Kidney epithelial cell (primary cell): ENCODE data around the gene NFAM1. TPM values are rescaled to one million over a fixed set of nuclear protein-coding genes. Genes with fewer than 3 reads are reported as not detected.
A peak's percentile ranks its signal among the peaks of the same experiment; 100 is the strongest.

Source experiments
- DNase-seq: peaks from one replicate; pipeline ENCODE4 v3.0.0-alpha.2; 2010; ENCODE audit warnings: low read depth
- H3K27me3 ChIP-seq: 2 replicates; pipeline ENCODE4 v1.6.0; 2011; ENCODE audit warnings: low read length; ENCODE audit not compliant: control insufficient read depth, insufficient read depth
- H3K36me3 ChIP-seq: 2 replicates; pipeline ENCODE4 v1.5.1; 2011; ENCODE audit warnings: low read length; ENCODE audit not compliant: control insufficient read depth, insufficient read depth
- H3K4me3 ChIP-seq: 2 replicates; pipeline ENCODE4 v1.5.1; 2011; ENCODE audit warnings: low read depth, mild to moderate bottlenecking, control low read depth, low read length
- CTCF ChIP-seq: IDR thresholded peaks from 2 replicates; pipeline ENCODE4 v1.5.1; 2011; ENCODE audit warnings: mild to moderate bottlenecking, moderate library complexity, low read length, control low read depth, inconsistent platforms; ENCODE audit not compliant: insufficient read depth, poor library complexity, severe bottlenecking
- total RNA-seq: library from RNA; depleted of rRNA; stranded (reverse); fragments of >200 nt; gene quantifications from 2 replicates; pipeline ENCODE4 v1.2.3, GENCODE V29; 2015

Gene NFAM1
- total RNA-seq, 1 donor from 2014 or later = under 0.01 TPM

- Histone ChIP-seq H3K36me3 (no peaks in the 10 kb centered on the region), H3K4me3 (no peak overlapping the region), H3K27me3 (peaks cover 29% of the 10 kb centered on the region)
- TF ChIP-seq CTCF = no peak
- no peak for DNase-seq
Measured at GRCh38 chr22:42371501-42371900, 60.7 kb downstream of the NFAM1 start.

GRCh38 chr22:42371099-42371498, 61.1 kb downstream of the NFAM1 start:
- no peak overlapping the region for H3K4me3 ChIP-seq
- peaks cover 32% of the 10 kb centered on the region for H3K27me3 ChIP-seq
- H3K36me3 ChIP-seq = no peaks in the 10 kb centered on the region
- no peak for TF ChIP-seq CTCF
- DNase-seq = no peak

GRCh38 chr22:42369250-42370041, 62.8 kb downstream of the NFAM1 start:
- peak; percentile 58 for DNase-seq
- peak overlapping the region; percentile 47 for H3K4me3 ChIP-seq
- H3K27me3 ChIP-seq = peaks cover 45% of the 10 kb centered on the region
- H3K36me3 ChIP-seq = no peaks in the 10 kb centered on the region
- TF ChIP-seq CTCF = no peak

GRCh38 chr22:42368379-42369249, 63.6 kb downstream of the NFAM1 start:
- H3K27me3 ChIP-seq = peaks cover 45% of the 10 kb centered on the region
- DNase-seq = no peak

GRCh38 chr22:42367980-42368378, 64.2 kb downstream of the NFAM1 start:
- Histone ChIP-seq H3K36me3 (no peaks in the 10 kb centered on the region), H3K27me3 (peaks cover 45% of the 10 kb centered on the region), H3K4me3 (no peak overlapping the region)
- TF ChIP-seq CTCF = no peak
- no peak for DNase-seq

More at GRCh38 chr22:42368379-42369249, 63.6 kb downstream of the NFAM1 start:
- no peak for TF ChIP-seq CTCF
- Histone ChIP-seq H3K36me3 (no peaks in the 10 kb centered on the region), H3K4me3 (peak overlapping the region; percentile 28)
